ENCODE data around the gene ALPP. TPM values are rescaled to one million over a fixed set of nuclear protein-coding genes. Genes with fewer than 3 reads are reported as not detected.
"Not testable (repeated sequence)": the region's sequence is repeated elsewhere in the genome, so short reads cannot be mapped to it uniquely, and the experiment has no call there.

ALPP gene
- total RNA-seq, 6 experiments from 2014 or later, result not detected

GRCh38 chr2:232369126-232369951 is 9.2 kb upstream of the ALPP start:
- Mint-ChIP-seq H3K27ac (no peak overlapping the region), H3K27me3 (ENCODE audit: insufficient read depth) (peaks cover 12% of the 10 kb centered on the region; the same call in 1 of the 2 replicates), H3K9me3 (no peaks in the 10 kb centered on the region), H3K4me1 (ENCODE audit: low read depth) (peaks cover 14% of the 10 kb centered on the region), H3K4me3 (no peak overlapping the region), H3K36me3 (ENCODE audit: low read depth) (no peaks in the 10 kb centered on the region)
- TF ChIP-seq CTCF (IDR thresholded peaks at IDR 0.05), result no peak
- no peak for DNase-seq

GRCh38 chr2:232370007-232370406 is 8.5 kb upstream of the ALPP start:
- not testable (repeated sequence) for H3K27ac Mint-ChIP-seq; H3K36me3 Mint-ChIP-seq (ENCODE audit: low read depth); H3K27me3 Mint-ChIP-seq (ENCODE audit: insufficient read depth); DNase-seq; H3K4me3 Mint-ChIP-seq; H3K9me3 Mint-ChIP-seq
- H3K4me1 Mint-ChIP-seq (ENCODE audit: low read depth), result peaks cover 14% of the 10 kb centered on the region

- H3K36me3 Mint-ChIP-seq (ENCODE audit: low read depth), result no peaks in the 10 kb centered on the region
- peak; percentile 79 for DNase-seq
- no peak overlapping the region for H3K27ac Mint-ChIP-seq
- peaks cover 16% of the 10 kb centered on the region; the same call in 1 of the 2 replicates for H3K27me3 Mint-ChIP-seq (ENCODE audit: insufficient read depth)
- H3K9me3 Mint-ChIP-seq, result no peaks in the 10 kb centered on the region
- peaks cover 5% of the 10 kb centered on the region; the same call in 1 of the 2 replicates for H3K4me1 Mint-ChIP-seq (ENCODE audit: low read depth)
- no peak for TF ChIP-seq CTCF (IDR thresholded peaks at IDR 0.05)
- H3K4me3 Mint-ChIP-seq, result no peak overlapping the region
Observed at GRCh38 chr2:232372231-232373208, 6.0 kb upstream of the ALPP start.

- no peaks in the 10 kb centered on the region for H3K9me3 Mint-ChIP-seq
Observed at GRCh38 chr2:232374356-232374755, 4.2 kb upstream of the ALPP start.

GRCh38 chr2:232375164-232375563 is 3.4 kb upstream of the ALPP start:
- no peak for DNase-seq
- Mint-ChIP-seq H3K4me3 (no peak overlapping the region), H3K27me3 (ENCODE audit: insufficient read depth) (peaks cover 17% of the 10 kb centered on the region; the same call in 1 of the 2 replicates), H3K36me3 (ENCODE audit: low read depth) (no peaks in the 10 kb centered on the region), H3K4me1 (ENCODE audit: low read depth) (peaks cover 5% of the 10 kb centered on the region; the same call in 1 of the 2 replicates), H3K27ac (no peak overlapping the region), H3K9me3 (no peaks in the 10 kb centered on the region)
- TF ChIP-seq CTCF (IDR thresholded peaks at IDR 0.05), result no peak

More at GRCh38 chr2:232374356-232374755, 4.2 kb upstream of the ALPP start:
- H3K27ac Mint-ChIP-seq, result no peak overlapping the region
- H3K4me3 Mint-ChIP-seq, result no peak overlapping the region
- DNase-seq, result no peak
- no peak for TF ChIP-seq CTCF (IDR thresholded peaks at IDR 0.05)
- no peaks in the 10 kb centered on the region for H3K36me3 Mint-ChIP-seq (ENCODE audit: low read depth)
- peaks cover 5% of the 10 kb centered on the region; the same call in 1 of the 2 replicates for H3K4me1 Mint-ChIP-seq (ENCODE audit: low read depth)
- peaks cover 16% of the 10 kb centered on the region; the same call in 1 of the 2 replicates for H3K27me3 Mint-ChIP-seq (ENCODE audit: insufficient read depth)

Measured in HFFc6 (cell line).